Choroid plexus epithelial cell (primary cell): ENCODE measurements around the gene NTSR1.

ENCODE experiments used
- DNase-seq: peaks from one replicate; pipeline ENCODE4 v3.0.0-alpha.2; 2010; ENCODE audit warnings: low read depth
- H3K4me3 ChIP-seq: 2 replicates; pipeline ENCODE4 v1.5.1; 2011; ENCODE audit warnings: low read depth, mild to moderate bottlenecking, control low read depth, low read length, moderate library complexity
- TF ChIP-seq, protein P1 (sequence below): conservative IDR thresholded peaks from 2 replicates; pipeline ENCODE4 v1.5.1; 2011; ENCODE audit warnings: low read depth, mild to moderate bottlenecking, control low read depth, inconsistent platforms, low read length, moderate library complexity

The NTSR1 gene

DNA sequence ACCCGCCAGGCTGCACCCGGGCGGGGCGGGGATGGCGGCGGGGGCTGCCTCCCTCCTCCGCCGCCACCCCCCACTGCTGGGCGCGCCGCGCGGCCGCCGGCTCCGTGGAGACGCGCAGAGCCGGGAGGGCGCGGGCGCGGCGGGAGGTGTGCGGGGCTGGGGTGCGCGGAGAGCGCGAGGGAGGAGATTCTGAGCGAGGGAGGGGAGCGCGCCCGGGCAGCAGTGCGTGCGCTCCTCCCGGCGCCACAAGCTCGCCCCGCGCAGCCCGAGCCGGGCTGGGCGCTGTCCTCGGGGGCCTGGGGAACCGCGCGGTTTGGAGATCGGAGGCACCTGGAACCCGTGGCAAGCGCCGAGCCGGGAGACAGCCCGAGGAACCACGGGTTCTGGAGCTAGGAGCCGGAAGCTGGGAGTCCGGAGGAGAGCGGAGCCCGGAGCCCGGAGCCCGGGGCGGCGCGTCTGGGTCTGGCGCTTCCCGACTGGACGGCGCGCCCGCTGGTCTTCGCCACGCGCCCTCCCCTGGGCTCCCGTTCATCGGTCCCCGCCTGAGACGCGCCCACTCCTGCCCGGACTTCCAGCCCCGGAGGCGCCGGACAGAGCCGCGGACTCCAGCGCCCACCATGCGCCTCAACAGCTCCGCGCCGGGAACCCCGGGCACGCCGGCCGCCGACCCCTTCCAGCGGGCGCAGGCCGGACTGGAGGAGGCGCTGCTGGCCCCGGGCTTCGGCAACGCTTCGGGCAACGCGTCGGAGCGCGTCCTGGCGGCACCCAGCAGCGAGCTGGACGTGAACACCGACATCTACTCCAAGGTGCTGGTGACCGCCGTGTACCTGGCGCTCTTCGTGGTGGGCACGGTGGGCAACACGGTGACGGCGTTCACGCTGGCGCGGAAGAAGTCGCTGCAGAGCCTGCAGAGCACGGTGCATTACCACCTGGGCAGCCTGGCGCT lies at the start of gene NTSR1:
Gene NTSR1 (plus strand): TSS at position 246 of the 946 bp plus-strand sequence. CDS start 372 bp downstream, at position 618.
- peak; percentile 4 for DNase-seq
- TF ChIP-seq, protein P1, sequence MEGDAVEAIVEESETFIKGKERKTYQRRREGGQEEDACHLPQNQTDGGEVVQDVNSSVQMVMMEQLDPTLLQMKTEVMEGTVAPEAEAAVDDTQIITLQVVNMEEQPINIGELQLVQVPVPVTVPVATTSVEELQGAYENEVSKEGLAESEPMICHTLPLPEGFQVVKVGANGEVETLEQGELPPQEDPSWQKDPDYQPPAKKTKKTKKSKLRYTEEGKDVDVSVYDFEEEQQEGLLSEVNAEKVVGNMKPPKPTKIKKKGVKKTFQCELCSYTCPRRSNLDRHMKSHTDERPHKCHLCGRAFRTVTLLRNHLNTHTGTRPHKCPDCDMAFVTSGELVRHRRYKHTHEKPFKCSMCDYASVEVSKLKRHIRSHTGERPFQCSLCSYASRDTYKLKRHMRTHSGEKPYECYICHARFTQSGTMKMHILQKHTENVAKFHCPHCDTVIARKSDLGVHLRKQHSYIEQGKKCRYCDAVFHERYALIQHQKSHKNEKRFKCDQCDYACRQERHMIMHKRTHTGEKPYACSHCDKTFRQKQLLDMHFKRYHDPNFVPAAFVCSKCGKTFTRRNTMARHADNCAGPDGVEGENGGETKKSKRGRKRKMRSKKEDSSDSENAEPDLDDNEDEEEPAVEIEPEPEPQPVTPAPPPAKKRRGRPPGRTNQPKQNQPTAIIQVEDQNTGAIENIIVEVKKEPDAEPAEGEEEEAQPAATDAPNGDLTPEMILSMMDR, result no peak
- no peak within 1 kb of the TSS for H3K4me3 ChIP-seq

DNA sequence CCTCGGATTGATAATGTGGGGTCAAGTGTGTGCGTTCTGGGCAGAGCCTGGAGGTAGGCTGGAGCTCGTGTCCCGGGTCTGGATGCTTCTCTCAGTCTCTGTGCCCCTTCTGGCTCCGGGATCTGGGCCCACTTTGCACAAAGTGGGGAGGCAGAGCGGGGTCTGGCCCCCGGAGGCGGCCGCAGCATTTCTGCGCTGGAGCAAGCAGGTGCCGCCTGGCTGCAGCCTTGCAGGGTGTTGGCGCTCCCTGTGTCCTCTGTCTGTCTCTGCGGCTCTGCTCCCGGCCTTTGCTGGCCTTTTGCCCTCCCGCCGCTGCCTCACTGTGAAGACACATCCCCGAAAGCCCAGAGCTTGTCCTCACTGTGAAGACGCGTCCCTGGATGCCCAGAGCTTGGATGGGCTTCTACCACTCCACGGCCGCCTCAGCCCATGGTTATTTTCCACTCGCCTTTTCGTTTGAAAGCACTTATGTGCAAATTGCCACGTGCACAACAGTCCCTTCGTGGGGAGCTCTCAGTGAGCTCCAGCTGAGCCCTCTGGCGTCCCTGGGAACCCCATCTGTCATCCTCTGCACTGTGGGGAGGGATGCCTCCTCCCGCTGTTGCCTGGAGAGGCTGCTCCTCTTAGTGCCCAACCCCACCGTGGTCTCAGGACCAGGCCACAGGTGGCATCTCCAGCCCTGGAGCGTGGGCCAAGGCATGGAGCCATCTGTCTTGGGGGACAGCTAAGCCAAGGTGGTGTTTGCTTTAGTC lies 49.0 kb upstream of the NTSR1 start:
- H3K4me3 ChIP-seq, result no peak overlapping the region
- TF ChIP-seq, protein P1, result no peak
- DNase-seq, result no peak

DNA sequence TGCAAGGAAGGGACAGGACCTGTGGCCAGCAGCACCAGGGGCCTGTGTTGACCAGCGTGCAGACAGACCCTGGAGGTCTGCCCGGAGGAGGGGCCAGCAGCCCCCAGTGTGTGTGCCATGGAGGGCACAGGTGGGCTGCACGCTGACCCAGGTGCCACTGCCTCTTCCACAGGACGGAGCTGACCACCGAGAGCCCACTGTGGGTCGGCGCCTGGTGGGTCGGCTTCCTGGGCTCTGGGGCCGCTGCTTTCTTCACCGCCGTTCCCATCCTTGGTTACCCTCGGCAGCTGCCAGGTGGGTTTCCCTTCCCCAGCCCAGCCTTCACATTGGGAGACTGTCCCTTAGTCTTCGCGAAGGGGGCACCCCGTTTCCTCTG lies 48.4 kb upstream of the NTSR1 start:
- no peak overlapping the region for H3K4me3 ChIP-seq
- DNase-seq, result no peak
- TF ChIP-seq, protein P1, result no peak

DNA sequence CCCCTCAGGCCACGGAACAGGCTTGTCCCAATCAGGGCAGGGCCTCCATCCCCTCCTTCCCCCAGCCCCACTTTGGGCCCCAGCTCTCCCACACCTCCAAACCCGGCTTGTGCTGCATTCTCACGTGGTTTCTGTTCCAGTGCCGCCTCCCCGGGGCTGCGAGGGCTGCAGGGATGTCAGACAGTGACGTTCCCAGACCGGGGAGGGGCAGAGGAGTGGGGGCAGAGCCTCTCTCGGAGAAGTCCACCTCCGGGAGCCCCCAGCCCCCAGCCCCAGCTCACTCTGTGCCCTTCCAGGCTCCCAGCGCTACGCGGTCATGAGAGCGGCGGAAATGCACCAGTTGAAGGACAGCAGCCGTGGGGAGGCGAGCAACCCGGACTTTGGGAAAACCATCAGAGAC lies 47.9 kb upstream of the NTSR1 start:
- no peak overlapping the region for H3K4me3 ChIP-seq
- DNase-seq, result no peak
- TF ChIP-seq, protein P1, result no peak

DNA sequence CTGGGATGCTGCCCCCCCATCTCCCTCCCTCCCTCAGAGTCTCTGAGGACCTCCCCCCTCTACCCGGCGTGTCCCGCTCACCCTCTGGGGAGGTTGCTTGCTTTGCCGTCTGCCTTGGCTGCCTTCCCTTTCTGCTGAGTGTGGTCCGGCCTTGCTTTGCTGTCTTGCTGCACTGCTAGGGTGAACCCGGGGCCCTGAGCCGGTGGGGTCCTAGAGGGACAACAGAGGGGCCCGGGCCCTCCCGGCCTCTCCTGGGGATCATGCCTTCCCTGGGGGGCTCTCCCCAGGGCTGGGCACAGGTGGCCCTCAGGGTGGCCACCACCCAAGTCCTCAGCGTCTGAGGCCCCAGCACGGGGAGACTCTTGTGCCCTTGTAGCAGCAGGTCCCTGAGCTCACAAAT lies 47.0 kb upstream of the NTSR1 start:
- H3K4me3 ChIP-seq, result no peak overlapping the region
- TF ChIP-seq, protein P1, result no peak
- no peak for DNase-seq

DNA sequence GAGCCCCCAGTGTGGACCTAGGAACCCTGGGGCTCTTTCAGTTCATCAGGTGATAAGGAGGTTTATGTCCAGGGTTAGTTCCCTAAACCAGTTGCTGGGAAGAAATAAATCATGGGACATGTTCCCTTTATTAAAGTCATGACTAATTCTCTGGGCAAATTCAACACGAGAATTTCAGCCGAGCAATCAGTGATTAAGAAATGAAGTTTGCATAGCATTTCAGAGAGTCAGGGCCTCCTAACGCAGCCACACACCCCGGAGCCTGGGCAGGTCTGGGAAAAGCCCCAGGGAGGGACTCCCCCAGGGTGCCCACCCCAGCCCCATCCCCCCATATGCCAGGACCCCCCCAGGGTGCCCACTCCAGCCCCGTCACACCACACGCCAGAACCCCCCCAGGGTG lies 46.2 kb upstream of the NTSR1 start:
- peak; percentile 33 for DNase-seq
- no peak overlapping the region for H3K4me3 ChIP-seq
- TF ChIP-seq, protein P1, result no peak
